Limb (tissue), 2 donors: ENCODE measurements around the gene NIPA2.
"Not testable (repeated sequence)": the region's sequence is repeated elsewhere in the genome, so short reads cannot be mapped to it uniquely, and the experiment has no call there.

Experiments
- DNase-seq, 2 donors: peaks; one replicate each; pipeline ENCODE4 v3.0.0-alpha.2; 2016; ENCODE audit errors: extremely low spot score in 2 of 2

The NIPA2 gene

DNA sequence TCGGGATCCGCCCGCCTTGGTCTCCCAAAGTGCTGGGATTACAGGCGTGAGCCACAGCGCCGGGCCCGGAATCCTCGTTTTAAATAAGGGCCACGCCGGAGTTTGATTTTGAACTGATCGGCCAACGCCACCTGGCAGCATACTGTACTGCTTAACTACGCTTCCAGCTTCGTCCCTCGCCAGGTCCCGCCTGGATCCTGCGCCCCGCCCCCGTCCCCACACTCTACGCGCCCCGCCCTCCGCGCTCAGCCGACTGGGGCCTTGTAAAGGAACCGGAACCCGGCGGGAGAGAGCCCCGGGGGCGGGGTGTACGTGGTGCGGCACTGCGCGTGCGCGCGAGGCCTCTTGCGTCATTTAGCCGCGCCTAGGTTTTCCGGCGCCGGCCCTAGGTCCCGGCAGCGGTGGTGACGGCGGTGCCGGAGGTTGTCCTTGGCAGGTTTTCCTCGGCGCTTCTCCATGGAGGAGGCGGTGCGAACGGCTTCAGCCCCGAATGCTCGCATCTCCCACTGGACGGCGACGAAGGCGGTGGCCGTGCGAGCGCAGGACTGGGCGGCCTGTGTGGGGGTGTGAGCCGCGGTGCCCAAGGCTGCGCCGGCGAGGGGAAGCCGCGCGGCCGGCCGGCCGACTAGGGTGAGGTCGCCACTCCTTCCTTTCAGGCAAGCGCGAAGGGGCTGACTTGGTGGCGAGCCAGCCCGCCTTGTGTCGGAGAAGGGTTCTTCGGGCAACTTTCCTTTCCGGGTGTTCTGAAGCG is at the start of gene NIPA2:
NIPA2 (plus strand) TSS at position 375 of the 751 bp plus-strand sequence. CDS start 13,066 bp downstream, outside the sequence.
- DNase-seq, result peak; percentile 98 to 99

- DNase-seq, result no peak
Measured at GRCh38 chr15:22794063-22794462, 44.4 kb upstream of the NIPA2 start.

DNA sequence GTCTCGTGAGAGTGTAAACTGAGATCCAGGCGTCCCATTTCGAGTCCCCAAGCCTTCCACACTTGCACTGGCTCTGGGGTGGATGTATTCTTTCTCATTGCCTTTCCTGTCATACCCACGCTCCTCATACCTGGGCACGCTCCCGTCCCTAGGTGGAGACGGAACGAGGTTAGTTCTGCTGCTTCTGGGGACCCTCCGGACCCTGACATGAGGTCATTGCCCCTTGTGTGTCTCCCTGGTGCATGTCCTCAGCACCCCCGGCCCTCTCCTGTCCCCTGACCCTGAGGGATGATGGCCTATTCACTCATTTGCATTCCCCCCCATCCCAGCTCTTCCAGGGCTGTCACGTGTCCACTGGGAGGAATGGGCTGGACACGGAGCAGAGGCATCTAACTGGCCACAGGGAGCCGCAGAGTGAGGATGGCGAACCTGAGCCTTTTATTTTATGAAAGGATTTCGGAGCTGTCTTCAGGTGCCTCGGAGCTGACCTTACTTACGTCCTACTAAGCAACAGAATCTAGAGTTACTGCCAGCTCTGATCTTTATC is 43.8 kb upstream of the NIPA2 start:
- DNase-seq, result no peak

DNA sequence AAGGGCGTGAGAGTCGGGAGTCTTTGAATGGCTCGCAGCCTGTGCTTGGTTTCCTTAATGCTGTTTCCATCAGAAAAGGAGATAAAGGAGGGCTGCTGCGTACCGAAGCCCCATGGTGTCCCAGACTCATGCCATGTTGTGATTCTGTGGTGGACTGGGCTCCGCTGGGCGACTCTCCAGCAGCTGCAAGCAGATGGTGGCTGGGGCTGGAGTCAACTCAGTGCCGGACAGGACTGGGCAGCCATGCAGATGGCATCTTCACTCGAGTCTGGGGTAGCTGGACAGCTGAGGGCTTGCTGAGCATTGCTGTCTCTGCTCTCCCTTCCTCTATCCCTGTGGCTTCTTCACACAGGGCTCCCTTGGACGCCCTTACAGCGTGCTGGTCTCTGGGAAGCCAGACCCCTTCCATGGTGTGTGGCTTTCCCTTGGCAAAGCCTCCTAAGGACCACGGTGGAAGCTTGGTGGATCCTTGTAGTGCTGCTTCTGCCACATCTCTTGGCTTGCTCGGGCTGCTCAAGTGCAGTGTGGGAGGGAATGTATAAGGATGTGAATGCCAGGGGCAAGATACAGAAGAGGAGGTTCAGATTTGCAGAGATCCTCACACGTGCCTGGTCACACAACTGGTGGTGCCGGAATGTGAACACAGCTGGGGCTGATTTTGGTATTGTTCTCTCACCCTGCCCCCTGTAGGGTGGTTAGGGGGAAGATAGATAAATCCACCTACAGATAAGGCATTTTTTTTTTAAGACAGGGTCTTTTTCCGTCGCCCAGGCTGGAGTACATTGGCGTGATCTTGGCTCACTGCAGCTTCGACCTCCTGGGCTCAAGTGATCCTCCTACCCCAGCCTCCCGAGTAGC is 43.0 kb upstream of the NIPA2 start:
- DNase-seq, result no peak

GRCh38 chr15:22796079-22796478 is 42.4 kb upstream of the NIPA2 start:
- DNase-seq, result no peak

GRCh38 chr15:22799902-22800301 is 38.6 kb upstream of the NIPA2 start:
- DNase-seq, result no peak

DNA sequence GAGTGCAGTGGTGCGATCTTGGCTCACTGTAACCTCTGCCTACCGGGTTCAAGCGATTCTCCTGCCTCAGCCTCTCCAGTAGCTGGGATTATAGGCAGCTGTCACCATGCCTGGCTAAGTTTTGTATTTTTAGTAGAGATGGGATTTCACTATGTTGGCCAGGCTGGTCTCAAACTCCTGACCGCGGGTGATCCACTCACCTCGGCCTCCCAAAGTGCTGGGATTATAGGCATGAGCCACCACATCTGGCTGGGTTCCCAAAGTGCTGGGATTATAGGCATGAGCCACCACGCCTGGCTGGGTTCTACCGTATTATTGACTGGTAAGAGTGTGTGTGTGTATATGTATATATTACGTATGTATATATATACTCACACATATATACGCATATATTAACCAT is 35.5 kb upstream of the NIPA2 start:
- DNase-seq, result not testable (repeated sequence)

DNA sequence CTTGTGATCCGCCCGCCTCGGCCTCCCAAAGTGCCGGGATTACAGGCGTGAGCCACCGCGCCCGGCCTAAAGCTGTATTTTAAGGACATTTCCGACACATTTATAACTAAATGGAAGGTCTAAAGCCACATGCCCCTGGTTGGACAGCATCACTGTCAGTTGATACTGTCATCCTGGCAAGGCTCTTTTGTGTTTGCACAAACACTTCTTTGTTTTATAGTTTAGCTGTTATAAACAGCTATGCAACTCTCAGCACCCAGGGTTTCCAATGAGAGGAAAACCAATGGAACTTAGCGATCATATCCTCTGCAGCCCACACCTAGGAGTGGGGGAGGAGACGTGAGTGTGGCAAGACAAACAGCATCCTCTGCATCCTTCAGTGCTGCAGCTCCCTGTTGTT is 32.3 kb upstream of the NIPA2 start:
- no peak for DNase-seq

DNA sequence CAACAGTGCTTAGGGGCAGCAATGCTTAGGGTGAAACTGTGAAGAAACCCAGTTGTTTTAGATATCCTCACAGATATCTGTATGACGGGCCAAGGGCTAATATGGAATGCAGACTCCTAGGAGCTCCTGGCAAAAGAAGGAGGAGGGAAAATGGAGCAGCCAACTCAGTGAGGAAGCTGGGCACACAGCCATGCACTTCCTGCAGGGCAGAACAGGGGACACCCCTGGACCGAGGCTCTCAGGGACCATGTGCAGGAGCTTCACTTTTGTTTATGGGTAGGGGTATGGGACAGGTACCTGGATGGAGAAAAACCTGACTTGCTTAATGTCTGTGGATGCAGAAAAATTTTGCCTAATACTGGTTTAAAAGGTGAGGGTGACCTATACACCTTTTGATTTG is 31.8 kb upstream of the NIPA2 start:
- DNase-seq, result no peak

DNA sequence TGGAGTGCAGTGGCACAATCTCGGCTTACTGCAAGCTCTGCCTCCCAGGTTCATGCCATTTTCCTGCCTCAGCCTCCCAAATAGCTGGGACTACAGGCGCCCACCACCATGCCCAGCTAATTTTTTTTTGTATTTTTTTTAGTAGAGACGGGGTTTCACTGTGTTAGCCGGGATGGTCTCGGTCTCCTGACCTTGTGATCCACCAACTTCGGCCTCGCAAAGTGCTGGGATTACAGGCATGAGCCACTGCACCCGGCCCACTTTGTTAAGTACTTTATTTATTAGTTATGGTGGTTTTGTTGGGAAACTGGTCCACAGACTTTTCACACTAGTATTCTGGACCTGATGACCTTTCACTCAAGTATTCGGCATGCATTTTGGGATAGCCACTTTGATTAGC is 30.6 kb upstream of the NIPA2 start:
- DNase-seq, result not testable (repeated sequence)

- no peak for DNase-seq
Measured at GRCh38 chr15:22808240-22808639, 30.2 kb upstream of the NIPA2 start.

DNA sequence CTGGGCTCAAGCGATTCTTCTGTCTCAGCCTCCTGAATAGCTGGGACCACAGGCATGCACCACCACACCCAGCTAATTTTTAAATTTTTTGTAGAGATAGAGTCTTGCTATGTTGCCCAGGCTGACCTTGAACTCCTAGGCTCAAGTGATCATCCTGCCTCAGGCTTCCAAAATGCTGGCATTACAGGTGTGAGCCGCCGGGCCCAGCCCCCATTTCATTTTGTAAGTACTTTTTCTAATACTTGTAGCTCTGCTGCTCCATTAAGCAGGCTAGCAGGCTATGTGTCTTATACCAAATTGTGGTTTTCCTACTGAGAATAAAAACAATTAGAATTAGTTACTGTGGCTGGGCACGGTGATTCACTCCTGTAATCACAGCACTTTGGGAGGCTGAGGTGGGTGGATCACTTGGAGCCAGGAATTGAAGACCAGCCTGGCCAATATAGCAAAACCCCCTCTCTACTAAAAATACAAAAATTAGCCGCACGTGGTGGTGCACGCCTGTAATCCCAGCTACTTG is 29.6 kb upstream of the NIPA2 start:
- DNase-seq, result no peak

- no peak for DNase-seq
Measured at GRCh38 chr15:22810033-22810852, 28.2 kb upstream of the NIPA2 start.

GRCh38 chr15:22810853-22811338 is 27.6 kb upstream of the NIPA2 start:
- no peak for DNase-seq

- DNase-seq, result no peak
Measured at GRCh38 chr15:22811640-22812039, 26.8 kb upstream of the NIPA2 start.

DNA sequence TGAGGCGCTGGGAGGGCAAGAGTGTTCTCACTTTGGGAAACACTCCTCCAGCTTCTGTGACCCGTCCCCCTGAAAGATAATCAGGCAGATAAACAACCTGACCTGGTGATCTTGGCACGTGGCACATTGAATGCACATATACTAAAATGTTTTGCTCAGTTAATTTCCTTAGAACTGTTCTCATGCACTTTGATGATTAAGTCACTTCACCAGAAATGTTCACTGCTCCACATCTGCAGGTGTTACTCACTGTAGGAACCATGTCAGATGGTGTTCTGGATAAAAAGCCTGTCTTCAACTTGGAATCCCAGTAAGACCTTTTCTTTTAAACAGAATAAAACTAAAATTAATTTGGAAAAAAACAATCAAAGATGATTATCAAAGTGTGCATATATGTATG is 24.6 kb upstream of the NIPA2 start:
- DNase-seq, result no peak

DNA sequence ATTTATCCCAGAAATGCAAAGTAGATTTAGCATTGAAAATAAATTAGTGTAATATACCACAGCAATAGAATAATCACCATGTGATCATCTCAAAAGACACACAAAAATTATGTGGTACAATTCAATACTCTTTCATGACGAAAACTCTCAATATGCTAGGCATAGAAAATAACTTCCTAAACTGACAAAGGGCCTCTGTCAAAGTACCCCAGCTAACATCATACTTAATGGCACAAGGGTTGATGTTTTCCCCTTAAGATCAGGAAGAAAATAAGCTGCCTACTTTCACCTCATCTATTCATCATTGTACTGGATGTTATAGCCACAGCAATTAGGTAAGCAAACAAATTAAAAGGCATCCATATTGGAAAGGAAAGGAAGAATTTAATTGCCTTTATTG is 22.7 kb upstream of the NIPA2 start:
- DNase-seq, result no peak

DNA sequence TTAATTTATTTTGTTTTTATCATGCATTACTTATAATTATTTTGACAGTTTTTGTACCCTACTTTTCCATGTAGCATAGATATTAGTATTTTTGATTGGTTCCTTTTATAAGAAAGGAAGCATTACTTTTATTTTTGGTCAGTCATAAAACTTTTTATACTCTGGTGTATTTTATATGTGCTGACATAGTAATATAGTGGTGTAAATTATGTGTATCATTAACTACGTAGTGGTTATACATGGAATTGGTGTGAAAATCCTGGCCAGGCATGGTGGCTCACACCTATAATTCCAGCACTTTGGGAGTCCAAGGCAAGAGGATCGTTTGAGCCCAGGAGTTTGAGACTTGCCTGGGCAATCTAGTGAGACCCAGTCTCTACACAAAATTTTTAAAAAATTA is 18.8 kb upstream of the NIPA2 start:
- no peak for DNase-seq

DNA sequence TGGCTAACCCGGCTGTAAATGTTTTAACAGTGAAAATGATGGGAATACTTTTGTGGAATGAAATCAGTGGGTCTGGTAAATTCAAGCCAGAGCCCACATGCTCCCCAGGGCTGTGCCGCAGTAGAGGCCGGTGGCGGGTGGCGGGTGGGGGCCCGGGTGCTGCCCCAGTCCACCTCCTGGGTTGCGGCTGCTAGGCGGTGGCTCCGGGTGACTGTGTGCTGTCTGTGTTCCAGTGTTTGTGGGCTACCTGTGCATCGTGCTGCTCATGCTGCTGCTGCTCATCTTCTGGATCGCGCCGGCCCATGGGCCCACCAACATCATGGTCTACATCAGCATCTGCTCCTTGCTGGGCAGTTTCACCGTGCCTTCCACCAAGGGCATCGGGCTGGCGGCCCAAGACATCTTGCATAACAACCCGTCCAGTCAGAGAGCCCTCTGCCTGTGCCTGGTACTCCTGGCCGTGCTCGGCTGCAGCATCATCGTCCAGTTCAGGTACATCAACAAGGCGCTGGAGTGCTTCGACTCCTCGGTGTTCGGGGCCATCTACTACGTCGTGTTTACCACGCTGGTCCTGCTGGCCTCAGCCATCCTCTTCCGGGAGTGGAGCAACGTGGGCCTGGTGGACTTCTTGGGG is 14.9 kb upstream of the NIPA2 start:
- DNase-seq, result no peak

DNA sequence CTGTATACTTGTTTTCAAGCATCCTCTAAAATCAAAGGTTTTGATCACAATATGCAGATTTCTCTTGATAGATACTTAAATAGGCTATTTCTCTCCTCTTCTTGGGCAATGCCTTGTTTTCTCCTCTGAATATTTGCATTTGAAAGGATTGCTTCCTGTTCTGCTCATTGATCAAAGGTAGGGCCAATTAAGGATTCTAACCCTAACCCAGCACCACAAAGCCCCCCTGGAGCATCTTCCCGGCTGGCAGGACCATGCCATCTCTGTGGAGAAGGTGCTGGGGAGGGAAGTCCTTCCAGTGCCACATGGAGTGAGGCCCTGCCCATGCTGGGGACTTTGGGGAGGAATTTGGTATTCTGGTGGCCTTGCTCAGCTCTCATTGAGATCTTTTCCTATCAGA is 11.3 kb upstream of the NIPA2 start:
- no peak for DNase-seq

GRCh38 chr15:22831473-22831872 is 7.0 kb upstream of the NIPA2 start:
- DNase-seq, result no peak
